CD4-positive, alpha-beta T cell treated with Interleukin-1 beta for 1 hour (primary cell): ENCODE data around the gene KCNT1.

ENCODE experiments used
- DNase-seq, 2 donors: peaks; one replicate each; pipeline ENCODE4 v3.0.0-alpha.2; 2020 to 2022

Gene KCNT1

DNA sequence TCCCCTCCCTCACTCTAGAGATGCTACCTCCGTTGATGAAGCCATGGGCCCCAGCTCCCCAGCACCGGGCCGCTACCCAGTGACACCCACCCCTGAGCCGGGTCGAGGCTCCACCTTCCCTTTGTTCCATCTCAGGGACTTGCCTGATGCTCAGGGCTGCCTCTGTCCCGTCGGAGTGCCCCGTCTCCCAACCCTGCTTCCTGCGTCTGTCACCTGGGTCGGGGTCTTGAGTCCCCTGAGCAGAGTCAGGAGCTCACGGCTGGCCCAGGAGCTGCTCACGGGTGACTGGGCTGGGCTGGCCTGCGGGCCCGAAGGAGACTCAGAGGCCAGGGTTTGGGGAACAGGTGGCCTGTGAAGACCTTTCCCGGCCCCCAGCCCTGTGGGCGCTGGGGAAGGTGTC is 85.3 kb downstream of the KCNT1 start:
- DNase-seq: no peak

DNA sequence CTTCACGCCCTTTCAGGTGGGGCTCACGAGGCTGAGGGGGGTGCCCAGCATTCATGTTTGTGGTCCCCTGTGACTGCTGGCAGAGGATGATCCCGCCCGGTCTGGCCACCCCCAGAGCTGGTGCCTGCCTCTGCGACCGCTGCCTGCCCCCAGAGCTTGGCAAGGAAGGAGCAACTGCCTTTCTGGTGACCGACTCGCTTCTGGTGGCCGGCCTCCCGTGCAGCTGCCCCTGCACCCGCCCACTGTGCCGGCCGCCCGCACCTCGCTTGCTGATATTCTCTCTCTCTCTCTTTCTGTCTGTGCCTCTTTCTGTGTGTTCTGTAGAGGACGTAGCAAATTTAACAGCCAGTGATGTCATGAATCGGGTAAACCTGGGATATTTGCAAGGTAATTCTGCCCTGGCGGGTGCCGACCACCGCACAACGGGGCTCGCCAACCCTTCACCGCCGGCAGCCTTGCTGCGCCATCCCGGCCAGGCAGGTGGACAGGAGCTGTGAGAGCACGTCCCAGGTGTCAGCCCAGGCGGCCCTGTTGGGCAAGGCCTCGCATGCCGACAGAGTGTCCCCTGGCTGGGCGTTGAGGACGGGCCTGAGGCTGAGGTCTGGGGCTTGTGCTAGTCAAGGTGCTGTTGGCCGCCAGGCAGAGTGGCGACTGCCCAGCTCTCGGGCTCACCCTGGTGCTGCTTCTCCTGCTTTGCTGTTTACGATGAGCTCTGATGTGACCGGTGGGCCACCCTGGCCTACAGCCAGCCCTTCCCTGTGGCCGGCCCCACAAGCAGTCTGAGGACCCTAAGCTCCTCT is 86.0 kb downstream of the KCNT1 start:
- DNase-seq: no peak

DNA sequence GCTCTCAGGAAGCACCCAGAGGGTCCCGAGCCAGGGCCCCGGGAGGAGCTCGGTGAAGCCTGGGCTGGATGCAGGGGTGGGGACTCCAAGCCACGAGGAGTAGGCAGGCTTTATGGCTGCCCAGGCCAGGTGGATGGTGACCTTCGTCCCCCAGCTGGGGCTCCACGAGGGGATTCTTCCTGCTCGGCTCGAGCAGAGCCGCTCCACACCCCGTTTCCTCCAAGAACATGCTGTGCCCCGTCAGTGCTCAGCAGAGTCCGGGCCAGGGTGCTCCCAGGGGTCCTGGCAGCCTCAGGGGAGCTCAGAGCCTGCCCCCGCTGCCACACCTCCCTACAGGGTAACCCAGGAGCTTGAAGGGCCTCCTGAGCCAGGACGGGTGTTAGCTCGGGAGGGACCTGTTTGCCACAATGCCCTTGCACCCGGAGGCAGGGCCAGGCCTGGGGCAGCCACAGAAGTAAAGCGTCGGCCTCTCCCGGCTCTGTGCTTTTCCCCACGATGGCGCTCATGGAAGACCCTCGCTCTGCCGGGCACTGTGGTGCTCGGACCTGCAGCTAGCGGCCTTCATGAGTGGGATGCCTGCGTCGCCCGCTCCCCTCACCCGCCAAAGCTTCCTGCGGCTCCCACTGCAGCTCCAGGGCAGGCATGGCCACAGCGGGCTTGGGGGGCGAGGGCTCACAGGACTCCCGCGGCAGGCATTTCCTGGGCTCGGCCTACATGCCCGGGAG is 86.8 kb downstream of the KCNT1 start:
- DNase-seq: no peak

DNA sequence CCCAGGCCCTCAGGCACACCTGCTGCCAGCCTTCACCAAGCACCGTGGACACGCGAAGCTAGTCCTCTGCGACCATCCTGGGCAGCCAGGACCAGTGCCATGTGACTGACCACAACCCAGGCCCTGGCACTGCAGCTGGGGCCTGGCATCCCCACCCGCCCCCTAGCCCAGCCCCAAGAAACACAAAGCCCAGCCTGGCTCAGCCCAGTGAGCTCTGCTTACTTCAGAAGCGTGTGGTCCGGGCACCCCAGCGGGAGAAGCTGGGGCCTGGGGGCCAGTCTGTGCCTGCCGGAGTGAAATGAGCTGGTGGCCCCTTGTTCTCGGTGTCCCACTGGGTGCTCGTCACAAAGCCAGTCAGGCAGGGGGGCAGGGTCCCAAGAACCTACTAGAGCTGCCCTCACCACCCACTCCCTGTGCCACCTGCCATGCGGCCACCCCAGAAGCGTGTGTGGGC is 87.9 kb downstream of the KCNT1 start:
- no peak for DNase-seq

DNA sequence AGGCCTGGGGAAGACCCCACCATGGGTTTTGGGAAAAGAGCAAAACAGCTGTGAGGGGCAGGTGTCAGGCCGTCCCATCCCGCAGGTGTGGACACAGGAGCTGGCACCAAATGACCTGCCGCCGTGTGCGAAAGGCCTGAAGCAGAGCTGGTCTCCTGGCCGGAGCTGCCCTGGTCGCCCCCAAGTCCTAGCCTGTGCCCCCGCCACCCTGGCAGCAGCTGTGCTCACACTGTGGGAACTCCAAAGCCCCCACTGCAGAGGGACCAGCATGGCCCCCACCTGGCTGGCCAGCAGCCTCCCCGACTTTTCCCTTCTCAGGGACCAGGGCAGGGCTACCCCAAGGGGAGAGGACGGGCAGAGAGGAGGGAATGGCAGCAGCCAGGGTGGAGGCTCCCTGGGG is 88.4 kb downstream of the KCNT1 start:
- DNase-seq: no peak

DNA sequence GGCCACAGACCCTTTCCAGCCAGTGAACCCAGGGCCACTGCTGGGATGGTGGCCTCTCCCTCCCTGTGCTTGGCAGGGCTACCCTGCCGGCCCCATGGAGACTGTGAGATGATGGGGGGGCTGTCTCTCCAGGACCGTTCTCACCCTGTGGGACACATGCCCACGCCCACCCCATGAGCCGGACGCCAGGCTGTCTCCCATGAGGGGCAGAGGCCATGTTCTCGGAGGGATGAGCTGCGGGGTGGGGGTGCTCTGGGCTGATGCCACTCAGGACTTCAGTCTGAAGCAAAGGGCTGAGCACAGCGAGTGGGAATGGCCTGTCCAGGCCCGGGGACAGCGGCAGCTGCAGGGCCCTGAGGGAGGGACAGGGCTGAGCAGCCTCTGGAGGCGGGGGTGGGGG is 88.9 kb downstream of the KCNT1 start:
- no peak for DNase-seq

DNA sequence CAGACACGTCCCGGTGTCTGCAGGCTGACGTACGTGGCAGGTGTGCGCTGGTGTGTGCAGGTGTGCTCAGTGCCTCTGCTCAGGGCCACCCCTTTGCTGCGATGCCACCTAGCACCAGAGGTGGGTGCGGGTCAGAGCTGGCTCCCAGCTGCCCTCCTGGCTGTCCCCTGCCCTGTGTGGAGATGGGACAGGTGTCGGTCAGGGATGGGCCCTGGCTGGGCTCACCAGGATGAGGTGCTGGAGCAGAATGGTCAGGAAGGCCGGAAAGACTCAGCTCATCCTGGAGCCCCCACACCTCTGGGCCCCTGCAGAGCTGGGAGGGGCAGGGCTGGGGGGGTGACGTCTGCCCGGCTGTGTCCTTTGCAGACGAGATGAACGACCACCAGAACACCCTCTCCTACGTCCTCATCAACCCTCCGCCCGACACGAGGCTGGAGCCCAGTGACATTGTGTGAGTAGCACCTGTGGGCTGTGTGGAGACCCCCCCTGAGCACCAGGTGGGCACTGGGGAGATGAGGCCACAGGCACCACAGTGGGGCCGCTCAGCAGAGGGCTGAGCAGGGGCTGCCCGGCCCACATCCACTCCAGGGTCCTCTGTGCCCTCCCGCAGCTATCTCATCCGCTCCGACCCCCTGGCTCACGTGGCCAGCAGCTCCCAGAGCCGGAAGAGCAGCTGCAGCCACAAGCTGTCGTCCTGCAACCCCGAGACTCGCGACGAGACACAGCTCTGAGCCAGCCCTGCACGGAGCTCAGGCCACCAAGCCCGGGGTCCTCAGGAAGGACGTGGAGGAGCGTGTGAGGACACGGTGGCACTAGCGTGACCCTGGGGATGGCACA is 89.7 kb downstream of the KCNT1 start:
- DNase-seq: no peak

DNA sequence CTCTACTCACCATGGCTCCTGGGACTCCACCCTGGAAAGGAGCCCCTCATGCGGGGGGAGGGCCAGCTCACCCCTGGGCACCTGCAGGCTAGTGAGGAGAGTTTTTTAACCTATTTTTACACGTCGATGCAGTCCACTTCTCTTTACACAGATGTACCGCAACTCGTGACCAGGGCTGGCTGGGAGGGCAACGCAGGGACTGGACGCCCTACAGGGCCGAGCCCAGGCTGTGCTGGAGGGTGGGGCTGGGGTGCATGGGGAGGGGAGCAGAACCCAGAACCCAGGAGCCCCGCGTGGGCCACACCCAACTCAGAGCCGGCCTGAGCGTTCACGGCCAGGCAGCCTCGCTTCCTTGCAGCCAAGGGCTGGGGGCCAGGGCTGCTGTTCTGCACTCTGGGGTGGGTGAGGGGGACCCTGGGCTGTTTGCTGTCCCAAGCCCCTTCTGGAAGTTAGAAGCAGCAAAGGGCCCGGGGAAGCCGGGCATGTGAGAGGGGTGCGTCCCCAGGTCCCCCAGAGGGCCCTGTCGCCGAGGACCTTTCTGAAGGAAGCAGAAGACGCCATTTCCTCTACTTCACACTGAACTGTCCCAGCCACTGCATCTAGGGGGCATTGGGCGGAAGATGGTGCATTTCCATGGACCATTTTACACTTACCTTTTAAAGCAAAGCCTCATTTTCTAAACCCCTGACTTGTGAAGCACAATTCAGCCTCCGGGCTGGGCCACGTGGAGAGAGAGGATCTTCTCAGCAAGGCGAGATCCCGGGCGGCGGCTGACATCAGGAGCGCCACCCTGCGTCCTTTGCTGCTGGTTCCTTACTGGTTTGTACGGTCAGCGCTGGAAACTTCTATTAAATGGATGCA is 90.5 kb downstream of the KCNT1 start:
- no peak for DNase-seq

DNA sequence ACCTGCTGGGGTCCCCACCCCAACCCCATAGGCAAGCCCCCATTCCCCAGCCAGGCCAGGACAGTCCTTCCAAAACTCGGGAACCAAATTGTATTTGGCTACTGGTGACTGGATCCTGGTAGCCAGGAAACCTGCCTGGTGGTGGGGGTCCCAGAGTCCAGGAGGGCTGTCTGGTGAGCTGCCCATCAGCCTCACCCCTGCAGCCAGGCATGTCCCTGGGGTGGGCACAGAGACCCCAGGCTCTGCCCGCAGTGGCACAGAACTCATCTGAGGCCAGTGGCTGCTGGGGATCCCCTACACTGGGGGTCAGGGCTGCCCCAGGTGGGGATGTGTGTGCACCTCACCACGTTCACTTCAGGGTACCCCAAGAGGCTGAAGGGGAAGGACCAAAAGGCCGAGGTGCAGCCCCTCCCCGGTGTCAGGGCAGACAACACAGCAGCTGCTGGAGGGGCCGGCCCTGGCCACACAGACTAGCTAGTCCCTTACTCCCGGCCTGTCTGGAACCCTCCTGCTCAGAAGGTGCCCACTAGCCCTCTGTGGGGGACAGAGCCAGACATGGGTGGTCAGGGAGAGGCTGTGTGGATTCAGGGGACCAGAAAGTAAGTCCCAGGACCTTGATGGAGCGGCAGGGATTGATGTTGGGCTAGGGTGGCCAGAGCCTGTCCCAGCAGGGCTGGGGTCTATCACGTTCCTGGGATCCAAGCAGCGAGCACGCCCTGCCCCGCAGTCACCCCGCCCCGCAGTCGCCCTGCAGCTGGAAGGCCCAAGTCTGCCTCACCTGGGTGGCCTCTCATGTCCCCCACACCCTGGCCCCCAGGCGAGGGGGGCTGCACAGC is 91.5 kb downstream of the KCNT1 start:
- no peak for DNase-seq

DNA sequence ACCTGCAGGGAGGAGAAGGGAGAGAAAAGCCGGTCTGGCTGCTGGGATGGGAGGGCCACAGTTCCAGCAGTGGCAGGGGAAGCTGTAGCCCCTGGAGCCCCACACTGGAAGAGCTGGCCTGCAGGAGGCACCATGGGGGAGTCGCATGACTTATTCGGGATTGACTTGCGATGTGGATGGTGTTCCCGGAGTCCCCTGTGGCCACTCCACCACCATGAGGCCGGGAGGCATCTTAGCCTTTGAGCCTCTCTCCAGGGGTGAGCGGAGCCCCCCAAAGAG is 92.0 kb downstream of the KCNT1 start:
- DNase-seq: no peak

DNA sequence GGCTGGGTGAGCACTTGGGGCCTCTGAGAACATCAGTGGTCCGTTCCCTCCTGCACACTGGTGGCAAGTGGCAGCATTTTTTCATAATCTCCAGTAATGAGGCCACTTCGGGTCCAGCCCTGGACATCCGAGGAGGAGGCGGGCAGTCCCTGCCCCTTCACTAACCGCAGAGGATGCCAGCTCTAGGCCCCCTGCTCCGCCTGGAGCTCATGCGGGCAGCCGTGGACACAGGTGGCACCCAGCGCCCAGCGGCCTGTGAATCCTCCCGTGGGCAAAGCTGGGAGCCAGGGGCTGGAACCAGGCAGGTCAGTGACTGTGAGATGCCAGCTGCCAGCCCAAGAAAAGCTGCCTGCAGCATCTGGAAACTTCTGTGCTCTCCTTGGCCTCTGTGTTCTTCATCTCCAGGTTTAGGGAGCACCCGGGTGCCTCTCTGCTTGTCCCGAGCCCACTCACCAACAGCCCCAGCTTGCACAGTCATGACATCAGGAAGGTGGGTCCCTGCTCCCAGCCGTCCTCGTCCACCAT is 92.4 kb downstream of the KCNT1 start:
- DNase-seq: no peak

DNA sequence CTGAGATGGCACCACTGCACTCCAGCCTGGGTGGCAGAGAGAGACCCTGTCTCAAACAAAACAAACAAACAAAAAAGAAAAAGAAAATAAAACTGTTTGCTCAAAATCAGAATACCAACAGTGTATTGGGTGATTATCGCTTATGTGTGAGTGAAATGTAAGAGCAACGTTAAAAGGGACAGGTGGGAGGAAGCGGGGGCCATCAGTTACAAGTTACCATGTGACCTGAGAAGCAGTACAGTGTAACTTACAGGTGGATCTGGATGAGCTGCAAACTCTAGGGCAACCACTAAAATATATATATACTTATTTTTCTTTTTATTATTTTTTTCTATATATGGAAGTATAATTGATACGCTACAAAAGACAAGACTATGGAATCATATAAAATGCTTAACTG is 93.4 kb downstream of the KCNT1 start:
- no peak for DNase-seq

DNA sequence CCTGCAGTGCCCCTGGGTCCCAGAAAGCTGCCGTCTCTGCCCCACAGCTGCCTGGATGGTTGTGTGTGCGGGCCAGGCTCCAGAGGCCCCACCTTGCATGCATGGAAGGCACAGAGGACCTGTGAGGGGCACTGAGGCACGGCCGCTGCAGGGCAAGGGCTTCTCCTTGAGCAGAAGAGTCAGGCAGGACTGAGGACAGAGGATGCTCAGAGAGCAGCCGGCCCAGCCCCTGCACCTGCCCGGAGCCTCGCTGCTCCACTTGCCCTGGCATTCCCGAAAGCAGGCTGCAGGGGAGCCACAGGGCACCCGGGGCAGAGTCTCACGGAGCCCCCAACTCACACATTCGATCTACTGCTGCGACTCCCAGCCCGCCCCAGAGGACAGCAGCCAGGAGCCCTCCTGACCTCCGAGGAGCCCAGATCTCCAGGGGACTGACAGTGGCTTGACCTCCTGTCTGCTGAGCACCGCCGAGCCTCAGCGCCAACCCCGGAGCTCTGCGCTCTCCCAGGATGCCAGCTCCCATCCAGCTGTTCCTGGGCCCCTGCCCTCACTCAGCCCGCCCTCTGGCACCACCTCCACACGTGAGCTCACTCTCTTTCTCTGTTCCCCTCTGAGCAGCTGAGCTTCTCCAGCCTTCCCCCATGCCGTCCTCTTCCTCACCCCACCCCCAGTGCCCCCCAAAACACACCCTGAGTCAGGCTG is 95.0 kb downstream of the KCNT1 start:
- no peak for DNase-seq

DNA sequence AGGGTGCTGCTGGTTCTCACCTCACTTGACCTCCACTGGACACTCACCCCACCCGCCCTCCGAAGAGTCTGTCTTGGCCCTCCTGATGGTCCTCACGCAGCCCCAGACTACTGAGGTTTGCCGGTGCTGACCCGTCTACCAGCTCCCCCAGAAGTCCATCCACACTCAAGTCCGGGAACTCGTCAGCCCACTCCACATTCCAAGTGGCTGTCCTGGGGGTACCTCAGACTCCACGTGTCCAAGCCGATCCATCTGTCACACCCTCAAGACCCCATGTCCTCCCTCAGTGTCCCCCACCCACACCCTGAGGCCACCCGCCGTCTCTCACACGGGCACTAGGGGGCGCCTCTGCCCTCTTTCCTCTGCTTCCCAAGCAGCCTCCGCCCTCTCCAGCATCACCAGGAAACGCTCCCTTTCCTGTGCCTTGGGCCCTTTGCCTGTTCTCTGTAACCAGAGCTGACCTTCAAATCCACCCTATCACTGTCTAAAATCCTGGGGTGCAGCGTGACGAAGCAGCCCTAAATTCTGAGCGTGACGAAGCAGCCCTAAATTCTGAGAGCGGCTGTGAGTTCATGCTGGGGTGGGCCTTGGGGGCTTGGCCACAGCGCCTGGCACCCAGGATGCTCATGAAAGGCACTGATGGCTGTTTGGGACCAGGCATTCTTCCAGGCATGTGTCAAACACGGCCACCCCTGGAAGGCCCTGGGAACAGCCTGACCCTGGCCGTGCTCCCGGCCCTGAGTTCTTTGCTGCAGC is 95.7 kb downstream of the KCNT1 start:
- DNase-seq: peak in 1 of 2 donors; percentile 3

DNA sequence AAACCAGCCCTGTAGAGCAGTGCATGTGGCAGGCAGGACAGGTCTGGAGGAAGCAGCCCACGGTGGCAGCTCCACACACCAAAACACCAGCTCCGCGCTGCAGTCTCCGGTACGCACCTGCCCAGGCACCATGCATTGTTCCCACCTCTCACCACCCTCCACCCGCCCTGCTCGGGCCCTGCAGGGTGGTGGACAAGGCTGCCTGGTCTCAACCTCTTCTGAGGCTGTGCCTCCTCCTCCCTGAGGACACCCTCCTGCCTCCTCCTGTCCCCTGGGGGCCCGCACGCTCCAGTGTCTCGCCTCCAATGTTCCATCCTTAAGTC is 96.2 kb downstream of the KCNT1 start:
- DNase-seq: no peak

DNA sequence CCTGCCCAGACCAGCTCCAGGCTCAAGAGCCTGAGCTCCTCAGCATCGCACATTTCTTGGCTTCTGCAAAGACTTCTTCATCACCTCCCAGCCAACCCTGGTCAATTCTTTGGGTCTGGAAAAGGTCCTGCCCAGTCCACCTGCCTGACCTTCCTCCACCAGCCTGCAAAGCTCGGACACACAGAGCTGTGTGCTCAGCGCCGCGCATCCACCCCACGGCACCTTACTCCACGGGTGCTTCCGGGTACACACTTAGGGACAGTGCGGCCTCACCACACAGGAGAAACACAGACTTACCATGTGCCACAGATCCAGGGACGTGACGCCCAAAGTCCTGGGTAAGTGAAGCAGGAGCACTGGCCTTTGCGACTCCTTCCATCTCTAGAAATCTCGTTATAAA is 97.3 kb downstream of the KCNT1 start:
- DNase-seq: no peak

DNA sequence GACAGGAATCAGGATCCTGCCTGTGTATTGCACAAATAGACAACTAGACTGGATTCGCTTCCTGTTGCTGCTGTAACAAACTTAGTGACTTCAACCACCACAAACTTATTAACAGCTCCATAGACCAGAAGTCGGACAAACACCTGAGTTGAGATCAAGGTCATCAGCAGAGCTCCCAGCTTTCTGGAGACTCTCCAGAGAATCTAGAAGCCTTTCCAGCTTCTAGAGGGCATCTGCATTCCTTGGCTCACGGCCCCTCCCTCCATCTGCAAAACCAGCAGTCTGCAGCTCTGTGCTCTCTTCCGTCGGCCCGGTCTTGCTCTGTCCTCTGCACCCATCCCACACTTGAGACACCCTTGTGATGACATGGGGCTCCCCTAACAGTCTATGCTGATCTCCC is 99.1 kb downstream of the KCNT1 start:
- no peak for DNase-seq

DNA sequence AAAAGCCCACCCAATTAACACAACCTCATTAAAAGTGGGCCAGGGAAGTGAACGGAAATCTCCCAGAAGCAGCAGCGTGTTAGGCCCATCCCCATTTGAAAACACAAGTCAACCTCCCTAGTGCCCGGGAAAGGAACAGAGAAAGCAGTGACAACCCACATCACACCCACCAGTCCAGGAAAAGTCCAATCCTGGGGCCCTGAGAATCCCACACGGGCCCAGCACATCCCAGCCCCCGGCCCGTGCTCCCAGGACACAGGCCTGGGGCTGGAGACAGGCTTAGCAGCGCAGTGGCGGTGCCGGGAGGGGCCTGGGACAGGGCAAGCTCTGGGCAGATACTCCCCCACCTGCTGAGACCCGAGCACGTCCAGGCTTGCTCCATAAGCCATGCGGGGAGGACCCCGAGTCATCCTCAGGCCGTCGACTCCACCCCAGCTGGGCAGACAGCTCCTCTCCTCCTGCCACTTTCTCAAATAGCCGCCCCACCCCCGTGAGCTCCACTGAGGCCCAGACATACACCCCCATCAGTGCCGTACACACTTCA is 101.0 kb downstream of the KCNT1 start:
- DNase-seq: no peak

DNA sequence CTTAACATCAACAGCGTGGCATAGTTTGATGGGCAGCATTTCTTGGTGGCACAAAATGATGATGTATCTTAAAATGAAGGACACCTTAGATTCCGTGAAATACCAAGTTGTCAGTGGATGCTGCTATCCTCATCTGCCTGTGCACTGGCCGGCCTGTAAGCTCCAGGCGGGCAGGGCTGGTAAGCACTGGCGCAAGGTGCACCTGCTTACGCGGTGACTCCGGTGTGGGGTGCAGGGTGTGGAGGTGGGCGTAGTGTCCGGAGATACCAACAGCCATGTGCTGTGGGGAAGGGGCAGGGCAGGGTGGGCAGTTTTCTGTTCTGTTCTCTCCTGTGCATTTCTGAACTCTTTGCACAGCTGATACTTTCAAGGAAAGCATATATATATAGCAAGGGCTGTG is 101.5 kb downstream of the KCNT1 start:
- DNase-seq: no peak
